Spleen (tissue), 11 donors: ENCODE measurements around the gene POLR2H. TPM values are rescaled to one million over a fixed set of nuclear protein-coding genes. Genes with fewer than 3 reads are reported as not detected.

Source experiments
- DNase-seq: peaks from one replicate; pipeline ENCODE4 v3.0.0-alpha.2; 2020
- H3K27ac ChIP-seq, 8 donors: fragments of 200-600 bp; sonication (generic) in 7 of 8; 1 replicate in 4 of 8; 2 replicates in 4 of 8; pipeline versions ENCODE4 v1.5.0 to v1.8.0; 2016 to 2021; ENCODE audit warnings: inconsistent platforms in 4 of 8, mild to moderate bottlenecking in 4 of 8, moderate library complexity in 1 of 8
- H3K27me3 ChIP-seq, 7 donors: fragments of 200-600 bp; sonication (generic) in 6 of 7; replicated peaks in 1 of 7; 1 replicate in 4 of 7; 2 replicates in 3 of 7; pipeline versions ENCODE4 v1.5.0 to v1.8.0; 2016 to 2021; ENCODE audit warnings: inconsistent platforms in 3 of 7, mild to moderate bottlenecking in 1 of 7
- H3K36me3 ChIP-seq, 6 donors: fragments of 200-600 bp; sonication (generic) in 5 of 6; 1 replicate in 4 of 6; 2 replicates in 2 of 6; pipeline versions ENCODE4 v1.5.0 to v1.8.0; 2016 to 2021; ENCODE audit warnings: inconsistent platforms in 2 of 6
- H3K4me1 ChIP-seq, 6 donors: fragments of 200-600 bp; sonication (generic) in 5 of 6; 1 replicate in 3 of 6; 2 replicates in 3 of 6; pipeline versions ENCODE4 v1.5.0 to v1.8.0; 2016 to 2021; ENCODE audit warnings: inconsistent platforms in 3 of 6
- H3K4me3 ChIP-seq, 8 donors: fragments of 200-600 bp; sonication (generic) in 7 of 8; 1 replicate in 4 of 8; 2 replicates in 4 of 8; pipeline versions ENCODE4 v1.5.0 to v1.8.0; 2016 to 2021; ENCODE audit warnings: inconsistent platforms in 4 of 8, mild to moderate bottlenecking in 4 of 8, moderate library complexity in 2 of 8
- H3K9me3 ChIP-seq, 8 donors: fragments of 200-600 bp; sonication (generic) in 7 of 8; 1 replicate in 4 of 8; 2 replicates in 4 of 8; pipeline versions ENCODE4 v1.5.0 to v1.8.0; 2016 to 2021; ENCODE audit warnings: inconsistent platforms in 4 of 8
- CTCF ChIP-seq, 11 experiments: fragments of 200-600 bp in 7 of 11; fragments of 450-650 bp in 4 of 11; sonication (generic) in 4 of 11; IDR thresholded peaks in 8 of 11; conservative IDR thresholded peaks in 3 of 11; 1 replicate in 7 of 11; 2 replicates in 4 of 11; pipeline versions ENCODE4 v1.4.0 to v1.8.0; 2016 to 2021; ENCODE audit warnings: antibody characterized with exemption in 11 of 11, inconsistent platforms in 4 of 11, mild to moderate bottlenecking in 1 of 11
- POLR2A ChIP-seq, 3 donors: fragments of 450-650 bp; IDR thresholded peaks; one replicate each; pipeline ENCODE4 v1.5.1; 2017; ENCODE audit warnings: antibody characterized with exemption in 3 of 3, mild to moderate bottlenecking in 1 of 3
- POLR2AphosphoS5 ChIP-seq, 3 donors: sonication (generic); formaldehyde crosslinking; IDR thresholded peaks; one replicate each; pipeline ENCODE4 v1.5.1; 2017; ENCODE audit warnings: antibody characterized with exemption in 3 of 3
- WGBS, 5 donors: extraction: QIAGEN DNeasy Blood & Tissue Kit in 3 of 5; methylation state at CpG; one replicate each; pipeline versions ENCODE4 v1.1.5 to v1.1.7; 2013 to 2018; 5-methylcytosine and 5-hydroxymethylcytosine counted together
- intact Hi-C: fragments of 100-400 bp; cut with DNase I; formaldehyde crosslinking; loops from one replicate; pipeline ENCODE4 v1.15.0; 2023; ENCODE audit warnings: low total_unique reads
- polyA plus RNA-seq, 3 donors: library from polyadenylated mRNA; stranded (reverse); fragments of 200-250 nt; gene quantifications; one replicate each; pipeline ENCODE4 v1.2.1, GENCODE V29; 2013
- total RNA-seq, 7 donors: library from RNA; depleted of rRNA in 3 of 7; stranded (reverse); fragments of >200 nt in 3 of 7; fragmentation: NEBNext Ultra II Directional in 4 of 7; extraction: Animal tissue kit (Norgen Biotek cat#: 25700) in 4 of 7; gene quantifications; one replicate each; pipeline versions ENCODE4 v1.1.0 to v1.2.1, GENCODE V29; 2016 to 2021
- donor health status: healthy with polysubstance abuse.
- donor health status: DM: no; HTN: no; CAD: no; lungs with moderate emphysema.
- donor health status: DM: no; HTN: no; CAD: no.
- donor health status: Bipolar disorder and iron deficiency.
- donor health status: healthy.
- donor health status: DM: no; HTN: no; CAD: no.
- donor health status: DM: yes; HTN: yes; CAD: no.

The POLR2H gene
- total and polyA plus RNA-seq, 10 donors = 42.5 to 139 (median 86.6) TPM

- Histone ChIP-seq H3K27me3 (no peaks in the 10 kb centered on the region), H3K9me3 (no peaks in the 10 kb centered on the region), H3K27ac (no peak overlapping the region), H3K4me1 (no peaks in the 10 kb centered on the region), H3K36me3 (no peaks in the 10 kb centered on the region), H3K4me3 (no peak overlapping the region)
- intact Hi-C loops = no loop called here
- WGBS, 5 donors = 76 to 89% (median 88%) methylated on average over 8 of the region's 8 CpGs
- DNase-seq = no peak
- TF ChIP-seq POLR2AphosphoS5 (IDR thresholded peaks at IDR 0.05) (no peak), POLR2A (IDR thresholded peaks at IDR 0.05) (no peak), CTCF (IDR thresholded peaks at IDR 0.05 in 8 of 11, conservative IDR thresholded peaks at IDR 0.05 in 3 of 11) (no peak)
Observed at GRCh38 chr3:184409331-184409926, 47.9 kb downstream of the POLR2H start.

GRCh38 chr3:184409946-184410500 lies 48.5 kb downstream of the POLR2H start:
- Histone ChIP-seq H3K4me3 (no peak overlapping the region), H3K4me1 (no peaks in the 10 kb centered on the region), H3K9me3 (no peaks in the 10 kb centered on the region), H3K27ac (no peak overlapping the region), H3K36me3 (no peaks in the 10 kb centered on the region), H3K27me3 (no peaks in the 10 kb centered on the region)
- no peak for DNase-seq
- WGBS, 5 donors = 64 to 87% (median 82%) methylated on average over 10 to 12 of the region's 12 CpGs
- intact Hi-C loops = no loop called here
- TF ChIP-seq CTCF (IDR thresholded peaks at IDR 0.05 in 8 of 11, conservative IDR thresholded peaks at IDR 0.05 in 3 of 11) = no peak
- no peak for TF ChIP-seq POLR2AphosphoS5 (IDR thresholded peaks at IDR 0.05)
- no peak for TF ChIP-seq POLR2A (IDR thresholded peaks at IDR 0.05)

- no peak for DNase-seq
- H3K4me3 ChIP-seq = no peak overlapping the region
- TF ChIP-seq CTCF (IDR thresholded peaks at IDR 0.05 in 8 of 11, conservative IDR thresholded peaks at IDR 0.05 in 3 of 11) (no peak), POLR2A (IDR thresholded peaks at IDR 0.05) (no peak), POLR2AphosphoS5 (IDR thresholded peaks at IDR 0.05) (no peak)
- no peaks in the 10 kb centered on the region for H3K9me3 ChIP-seq
- WGBS, 5 donors = 74 to 88% (median 85%) methylated on average over 16 of the region's 16 CpGs
- intact Hi-C loops = loop anchor here (5.0 kb wide), 1 partner anchor 98 kb away; no protein-coding TSS in a partner anchor
- no peak overlapping the region for H3K27ac ChIP-seq
- H3K27me3 ChIP-seq = no peaks in the 10 kb centered on the region
- H3K4me1 ChIP-seq = peaks cover 0 to 6% (median 4%) of the 10 kb centered on the region in 6 donors
- H3K36me3 ChIP-seq = no peaks in the 10 kb centered on the region
Observed at GRCh38 chr3:184414418-184415202, 53.1 kb downstream of the POLR2H start.

- DNase-seq = no peak
- Histone ChIP-seq H3K9me3 (no peaks in the 10 kb centered on the region), H3K4me3 (no peak overlapping the region), H3K36me3 (no peaks in the 10 kb centered on the region), H3K4me1 (peaks cover 0 to 6% (median 4%) of the 10 kb centered on the region in 6 donors), H3K27ac (no peak overlapping the region), H3K27me3 (no peaks in the 10 kb centered on the region)
- WGBS, 5 donors = 64 to 81% (median 67%) methylated on average over 4 of the region's 4 CpGs
- intact Hi-C loops = loop anchor here (5.0 kb wide), 1 partner anchor 97 kb away; no protein-coding TSS in a partner anchor
- no peak for TF ChIP-seq CTCF (IDR thresholded peaks at IDR 0.05 in 8 of 11, conservative IDR thresholded peaks at IDR 0.05 in 3 of 11)
- TF ChIP-seq POLR2A (IDR thresholded peaks at IDR 0.05) = no peak
- no peak for TF ChIP-seq POLR2AphosphoS5 (IDR thresholded peaks at IDR 0.05)
Observed at GRCh38 chr3:184415203-184415490, 53.6 kb downstream of the POLR2H start.
